ENCODE measurements around the gene PLEK. TPM values are rescaled to one million over a fixed set of nuclear protein-coding genes. Genes with fewer than 3 reads are reported as not detected.
"Not testable (repeated sequence)": the region's sequence is repeated elsewhere in the genome, so short reads cannot be mapped to it uniquely, and the experiment has no call there.

The PLEK gene
- total RNA-seq, 1 experiment from 2014 or later, result not detected

DNA sequence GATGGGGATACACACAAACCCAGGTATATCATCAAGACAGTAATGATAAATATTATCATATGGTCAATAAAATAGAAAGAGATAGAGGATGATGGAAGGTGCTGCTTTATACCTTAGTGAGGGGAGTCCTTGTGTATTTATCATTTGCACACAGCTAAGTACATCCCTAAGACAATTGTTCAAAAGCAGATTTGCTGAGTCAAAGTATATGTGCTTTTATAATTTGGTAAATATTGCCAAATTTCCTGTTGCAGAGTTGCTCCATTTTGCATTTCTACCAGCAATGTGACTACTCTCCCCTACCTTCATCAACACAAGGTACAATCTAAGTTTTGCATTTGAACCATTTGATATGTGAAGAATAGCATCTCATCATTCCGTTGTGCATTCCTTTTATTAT lies 22.6 kb upstream of the PLEK start:
- Histone ChIP-seq H3K4me2 (ENCODE audit: low read length) (no peak overlapping the region), H2AFZ (ENCODE audit: low read length) (no peak overlapping the region), H3F3A (ENCODE audit: low read length, unreplicated experiment) (no peaks in the 10 kb centered on the region), H3K4me3 (ENCODE audit: low read length) (no peak overlapping the region), H3K9me3 (ENCODE audit: low read length) (no peaks in the 10 kb centered on the region), H3K9ac (ENCODE audit: low read length) (no peak overlapping the region), H4K20me1 (ENCODE audit: low read length) (no peaks in the 10 kb centered on the region), H3K4me1 (ENCODE audit: insufficient read depth, low read length) (peaks cover 24% of the 10 kb centered on the region), H3K9me2 (replicated peaks; ENCODE audit: low read length) (no peaks in the 10 kb centered on the region), H3K27ac (ENCODE audit: low read length) (no peak overlapping the region), H3K27me3 (ENCODE audit: low read length) (no peaks in the 10 kb centered on the region), H3K36me3 (ENCODE audit: low read depth, low read length) (no peaks in the 10 kb centered on the region), H3K79me2 (ENCODE audit: low read length) (no peaks in the 10 kb centered on the region)
- ATAC-seq (no peak), DNase-seq (no peak)
- TF ChIP-seq, protein P1, sequence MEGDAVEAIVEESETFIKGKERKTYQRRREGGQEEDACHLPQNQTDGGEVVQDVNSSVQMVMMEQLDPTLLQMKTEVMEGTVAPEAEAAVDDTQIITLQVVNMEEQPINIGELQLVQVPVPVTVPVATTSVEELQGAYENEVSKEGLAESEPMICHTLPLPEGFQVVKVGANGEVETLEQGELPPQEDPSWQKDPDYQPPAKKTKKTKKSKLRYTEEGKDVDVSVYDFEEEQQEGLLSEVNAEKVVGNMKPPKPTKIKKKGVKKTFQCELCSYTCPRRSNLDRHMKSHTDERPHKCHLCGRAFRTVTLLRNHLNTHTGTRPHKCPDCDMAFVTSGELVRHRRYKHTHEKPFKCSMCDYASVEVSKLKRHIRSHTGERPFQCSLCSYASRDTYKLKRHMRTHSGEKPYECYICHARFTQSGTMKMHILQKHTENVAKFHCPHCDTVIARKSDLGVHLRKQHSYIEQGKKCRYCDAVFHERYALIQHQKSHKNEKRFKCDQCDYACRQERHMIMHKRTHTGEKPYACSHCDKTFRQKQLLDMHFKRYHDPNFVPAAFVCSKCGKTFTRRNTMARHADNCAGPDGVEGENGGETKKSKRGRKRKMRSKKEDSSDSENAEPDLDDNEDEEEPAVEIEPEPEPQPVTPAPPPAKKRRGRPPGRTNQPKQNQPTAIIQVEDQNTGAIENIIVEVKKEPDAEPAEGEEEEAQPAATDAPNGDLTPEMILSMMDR (conservative IDR thresholded peaks at IDR 0.05; ENCODE audit: low read depth, low read length), result no peak
- TF ChIP-seq EZH2phosphoT487 (IDR thresholded peaks at IDR 0.05; ENCODE audit: borderline replicate concordance, low read length) (no peak), EZH2 (IDR thresholded peaks at IDR 0.05; ENCODE audit: low read length, unreplicated experiment) (no peak)
- intact Hi-C loops (cut with micrococcal nuclease), result no loop called here
- ChIA-PET CTCF (no interaction called here), POLR2A (ENCODE audit: unreplicated experiment) (no interaction called here)
- BruUV-seq (replicated peaks), result no TSS peak

- no peaks in the 10 kb centered on the region for H3K9me2 ChIP-seq (replicated peaks; ENCODE audit: low read length)
- H3K9me3 ChIP-seq (ENCODE audit: low read length), result no peaks in the 10 kb centered on the region
- no peaks in the 10 kb centered on the region for H3K36me3 ChIP-seq (ENCODE audit: low read depth, low read length)
- no TSS peak for BruUV-seq (replicated peaks)
- ATAC-seq (no peak), DNase-seq (peak; percentile 31)
- TF ChIP-seq EZH2phosphoT487 (IDR thresholded peaks at IDR 0.05; ENCODE audit: borderline replicate concordance, low read length), result no peak
- TF ChIP-seq, protein P1 (conservative IDR thresholded peaks at IDR 0.05; ENCODE audit: low read depth, low read length), result no peak
- no peak for TF ChIP-seq EZH2 (IDR thresholded peaks at IDR 0.05; ENCODE audit: low read length, unreplicated experiment)
- H3K4me2 ChIP-seq (ENCODE audit: low read length), result peak overlapping the region; percentile 10; the same call in 1 of the 2 replicates
- no peak overlapping the region for H3K9ac ChIP-seq (ENCODE audit: low read length)
- no peaks in the 10 kb centered on the region for H3K79me2 ChIP-seq (ENCODE audit: low read length)
- CTCF ChIA-PET, result no interaction called here
- intact Hi-C loops (cut with micrococcal nuclease), result no loop called here
- H3F3A ChIP-seq (ENCODE audit: low read length, unreplicated experiment), result no peaks in the 10 kb centered on the region
- H3K4me1 ChIP-seq (ENCODE audit: insufficient read depth, low read length), result peaks cover 17% of the 10 kb centered on the region
- H3K27me3 ChIP-seq (ENCODE audit: low read length), result no peaks in the 10 kb centered on the region
- 0 out of 2 replicates have a peak overlapping the region, but pooled peaks have one; percentile 25 for H2AFZ ChIP-seq (ENCODE audit: low read length)
- no peak overlapping the region for H3K27ac ChIP-seq (ENCODE audit: low read length)
- H3K4me3 ChIP-seq (ENCODE audit: low read length), result no peak overlapping the region
- no peaks in the 10 kb centered on the region for H4K20me1 ChIP-seq (ENCODE audit: low read length)
- POLR2A ChIA-PET (ENCODE audit: unreplicated experiment), result no interaction called here
Observed at GRCh38 chr2:68344031-68344430, 21.1 kb upstream of the PLEK start.

DNA sequence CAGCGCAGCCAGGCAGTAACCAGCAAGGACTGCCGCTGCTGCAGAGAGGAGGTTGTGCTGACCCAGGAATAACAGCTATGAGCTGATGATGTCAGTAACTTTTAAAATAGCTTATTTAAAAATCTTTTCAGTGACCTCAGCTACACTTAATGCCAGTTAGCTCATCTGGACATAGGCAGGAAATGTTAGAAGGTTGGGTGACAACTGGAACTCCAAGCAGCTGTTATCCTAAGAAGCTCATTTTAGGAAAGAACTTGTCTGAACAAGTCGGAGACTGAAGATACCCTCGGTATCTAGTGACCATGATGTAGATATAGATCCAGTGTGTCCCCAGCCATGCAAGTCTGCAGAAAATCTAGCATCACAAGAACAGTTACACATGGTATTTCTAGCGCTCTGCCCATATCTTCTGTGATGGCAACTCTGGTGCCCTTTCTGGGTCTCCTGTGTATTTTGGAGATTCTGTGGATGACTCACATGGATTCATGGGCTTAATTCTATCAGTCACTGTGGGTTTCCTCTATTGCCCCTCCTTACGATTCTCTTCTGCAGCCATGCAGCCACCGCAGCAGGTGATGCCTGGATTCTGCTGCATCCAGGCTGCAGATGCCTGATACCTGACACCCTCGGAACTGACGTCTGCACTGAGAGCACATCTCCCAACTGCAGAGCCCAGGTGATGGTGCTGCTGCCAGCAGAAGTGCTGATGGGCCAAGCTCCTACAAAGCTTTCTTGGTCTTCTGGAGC lies 19.8 kb upstream of the PLEK start:
- Histone ChIP-seq H4K20me1 (ENCODE audit: low read length) (no peaks in the 10 kb centered on the region), H3F3A (ENCODE audit: low read length, unreplicated experiment) (no peaks in the 10 kb centered on the region), H3K27me3 (ENCODE audit: low read length) (no peaks in the 10 kb centered on the region), H3K36me3 (ENCODE audit: low read depth, low read length) (no peaks in the 10 kb centered on the region), H3K4me2 (ENCODE audit: low read length) (no peak overlapping the region), H3K79me2 (ENCODE audit: low read length) (no peaks in the 10 kb centered on the region), H3K9me2 (replicated peaks; ENCODE audit: low read length) (no peaks in the 10 kb centered on the region), H3K9me3 (ENCODE audit: low read length) (no peaks in the 10 kb centered on the region), H3K4me3 (ENCODE audit: low read length) (no peak overlapping the region), H2AFZ (ENCODE audit: low read length) (no peak overlapping the region), H3K27ac (ENCODE audit: low read length) (no peak overlapping the region), H3K9ac (ENCODE audit: low read length) (no peak overlapping the region), H3K4me1 (ENCODE audit: insufficient read depth, low read length) (peaks cover 15% of the 10 kb centered on the region)
- ATAC-seq (no peak), DNase-seq (no peak)
- ChIA-PET POLR2A (ENCODE audit: unreplicated experiment) (no interaction called here), CTCF (no interaction called here)
- intact Hi-C loops (cut with micrococcal nuclease), result no loop called here
- no peak for TF ChIP-seq EZH2 (IDR thresholded peaks at IDR 0.05; ENCODE audit: low read length, unreplicated experiment)
- no peak for TF ChIP-seq EZH2phosphoT487 (IDR thresholded peaks at IDR 0.05; ENCODE audit: borderline replicate concordance, low read length)
- TF ChIP-seq, protein P1 (conservative IDR thresholded peaks at IDR 0.05; ENCODE audit: low read depth, low read length), result no peak
- BruUV-seq (replicated peaks), result no TSS peak

DNA sequence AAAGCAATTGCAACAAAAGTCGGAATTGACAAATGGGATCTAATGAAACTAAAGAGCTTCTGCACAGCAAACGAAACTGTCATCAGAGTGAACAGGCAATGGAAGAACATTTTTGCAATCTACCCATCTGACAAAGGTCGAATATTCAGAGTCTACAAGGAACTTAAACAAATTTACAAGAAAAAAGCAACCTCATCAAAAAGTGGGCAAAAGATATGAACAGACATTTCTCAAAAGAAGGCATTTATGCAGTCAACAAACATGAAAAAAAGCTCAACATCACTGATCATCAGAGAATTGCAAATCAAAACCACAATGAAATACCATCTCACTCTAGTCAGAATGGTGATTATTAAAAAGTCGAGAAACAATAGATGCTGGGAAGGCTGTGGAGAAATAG lies 16.0 kb upstream of the PLEK start:
- H3K9me3 ChIP-seq (ENCODE audit: low read length); DNase-seq; H3K79me2 ChIP-seq (ENCODE audit: low read length); H3K4me1 ChIP-seq (ENCODE audit: insufficient read depth, low read length); H3F3A ChIP-seq (ENCODE audit: low read length, unreplicated experiment); POLR2A ChIA-PET (ENCODE audit: unreplicated experiment); ATAC-seq; H3K9ac ChIP-seq (ENCODE audit: low read length); CTCF ChIA-PET; H2AFZ ChIP-seq (ENCODE audit: low read length); H4K20me1 ChIP-seq (ENCODE audit: low read length); H3K4me3 ChIP-seq (ENCODE audit: low read length); H3K4me2 ChIP-seq (ENCODE audit: low read length); H3K27me3 ChIP-seq (ENCODE audit: low read length); H3K9me2 ChIP-seq (replicated peaks; ENCODE audit: low read length); BruUV-seq (replicated peaks); H3K36me3 ChIP-seq (ENCODE audit: low read depth, low read length); H3K27ac ChIP-seq (ENCODE audit: low read length); intact Hi-C loops (cut with micrococcal nuclease): not testable (repeated sequence)

All from PC-3 (cell line).